EH (cell line): ENCODE measurements around the gene FRMD4A.
"Not testable (repeated sequence)": the region's sequence is repeated elsewhere in the genome, so short reads cannot be mapped to it uniquely, and the experiment has no call there.

Source experiments
- DNase-seq: peaks from one replicate; pipeline ENCODE4 v3.0.0-alpha.2; 2015; ENCODE audit warnings: low read depth

FRMD4A gene

GRCh38 chr10:14146501-14146900 is 184.2 kb downstream of the FRMD4A start:
- peak; percentile 55 for DNase-seq

GRCh38 chr10:14146025-14146424 is 184.7 kb downstream of the FRMD4A start:
- peak; percentile 87 for DNase-seq

- no peak for DNase-seq
Measured at GRCh38 chr10:14144451-14144850, 186.3 kb downstream of the FRMD4A start.

DNA sequence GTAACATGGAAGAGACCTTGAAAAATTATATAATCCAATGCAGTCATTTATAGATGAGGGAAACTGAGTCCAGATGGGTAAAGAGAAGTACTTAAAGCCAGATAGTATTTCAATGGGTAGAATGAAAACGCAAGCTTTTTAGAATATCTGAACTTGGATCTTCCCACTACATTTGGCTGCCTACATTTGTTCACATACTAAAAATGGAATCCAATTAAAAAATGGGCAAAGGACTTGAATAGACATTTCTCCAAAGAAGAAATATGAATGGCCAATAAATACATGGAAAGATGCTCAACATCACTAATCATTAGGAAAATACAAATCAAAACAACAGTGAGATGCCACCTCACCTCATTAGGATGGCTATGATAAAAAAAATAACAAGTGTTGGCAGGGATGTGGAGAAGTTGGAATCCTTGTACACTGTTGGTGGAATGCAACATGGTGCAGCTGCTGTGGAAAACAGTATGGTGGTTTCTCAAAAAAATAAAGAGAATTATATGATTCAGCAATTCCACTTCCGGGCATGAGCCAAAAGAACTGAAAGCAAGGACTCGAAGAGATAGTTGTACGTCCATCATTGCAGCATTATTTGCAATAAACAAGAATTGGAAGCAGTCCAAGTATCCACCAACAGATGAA is 188.0 kb downstream of the FRMD4A start:
- DNase-seq, result no peak

DNA sequence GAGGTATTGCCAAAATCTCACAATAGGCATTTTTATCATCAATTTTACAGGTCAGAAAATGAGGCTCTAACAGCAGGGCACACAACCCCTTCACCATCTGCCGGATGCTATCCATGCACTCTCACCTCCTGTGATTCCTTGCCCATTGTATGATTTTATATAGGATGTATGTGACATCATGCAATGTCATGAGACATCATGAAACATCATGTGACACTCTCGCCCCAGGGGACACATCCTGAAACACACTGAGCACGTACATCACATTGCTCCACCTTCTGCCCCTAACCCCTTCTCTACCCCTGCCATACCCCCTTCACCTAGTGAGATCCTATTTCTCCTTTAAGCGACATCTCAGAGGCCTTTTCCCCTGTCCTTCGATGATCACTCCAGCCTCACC is 189.4 kb downstream of the FRMD4A start:
- no peak for DNase-seq

DNA sequence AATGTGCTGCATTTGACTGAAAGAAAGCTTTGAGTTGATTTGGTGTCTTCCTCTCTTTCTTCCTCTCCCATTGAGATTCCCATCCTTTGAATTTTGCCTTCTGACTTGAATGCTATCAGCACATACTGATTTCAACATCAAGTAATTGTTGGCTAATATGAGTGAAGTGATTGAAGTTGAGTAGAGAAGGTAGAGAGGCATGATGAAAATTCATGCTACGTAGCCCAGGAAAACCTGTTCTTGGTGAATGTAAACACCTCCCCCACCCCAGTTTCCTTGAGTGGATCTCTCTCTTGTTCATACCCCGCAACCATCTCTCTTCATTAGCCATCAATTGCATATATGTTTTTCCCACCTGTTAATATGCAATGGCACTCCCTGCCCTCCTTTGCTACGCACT is 193.3 kb downstream of the FRMD4A start:
- DNase-seq, result no peak

DNA sequence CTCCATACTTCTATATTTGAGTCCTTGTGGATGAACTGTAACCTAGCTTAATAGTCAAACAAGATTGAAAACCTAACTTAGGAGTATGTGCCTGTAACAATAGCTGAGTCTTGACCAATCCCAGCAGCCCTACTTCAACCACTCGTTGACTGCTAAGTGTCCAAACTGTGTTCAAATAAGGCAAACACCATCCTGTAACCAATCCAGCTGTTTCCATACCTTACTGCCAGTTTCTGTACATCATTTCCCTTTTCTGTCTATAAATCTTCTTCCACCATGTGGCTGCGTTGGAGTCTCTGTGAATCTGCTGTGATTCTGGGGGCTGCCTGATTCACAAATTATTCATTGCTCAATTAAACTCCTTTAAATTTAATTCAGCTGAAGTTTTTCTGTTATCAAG is 195.5 kb downstream of the FRMD4A start:
- not testable (repeated sequence) for DNase-seq

DNA sequence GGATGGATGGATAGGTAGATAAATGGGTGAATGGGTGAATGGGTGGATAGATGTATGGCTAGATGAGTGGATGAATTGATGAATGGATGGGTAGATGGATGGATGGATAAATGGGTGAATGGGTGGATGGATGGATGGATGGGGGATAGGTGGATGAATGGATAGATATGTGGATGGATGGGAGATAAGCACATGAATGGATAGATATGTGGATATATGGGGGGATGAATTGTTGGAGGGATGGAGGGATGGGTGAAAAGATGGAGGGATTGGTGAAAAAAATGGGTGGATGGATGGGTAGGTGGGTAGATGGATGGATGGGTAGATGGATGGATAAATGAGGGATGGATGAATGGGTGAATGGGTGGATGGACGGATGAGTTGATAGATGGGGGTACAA is 196.4 kb downstream of the FRMD4A start:
- no peak for DNase-seq

GRCh38 chr10:14131261-14131960 is 199.3 kb downstream of the FRMD4A start:
- no peak for DNase-seq

GRCh38 chr10:14129770-14130169 is 201.0 kb downstream of the FRMD4A start:
- no peak for DNase-seq

GRCh38 chr10:14128519-14128918 is 202.2 kb downstream of the FRMD4A start:
- DNase-seq, result no peak

DNA sequence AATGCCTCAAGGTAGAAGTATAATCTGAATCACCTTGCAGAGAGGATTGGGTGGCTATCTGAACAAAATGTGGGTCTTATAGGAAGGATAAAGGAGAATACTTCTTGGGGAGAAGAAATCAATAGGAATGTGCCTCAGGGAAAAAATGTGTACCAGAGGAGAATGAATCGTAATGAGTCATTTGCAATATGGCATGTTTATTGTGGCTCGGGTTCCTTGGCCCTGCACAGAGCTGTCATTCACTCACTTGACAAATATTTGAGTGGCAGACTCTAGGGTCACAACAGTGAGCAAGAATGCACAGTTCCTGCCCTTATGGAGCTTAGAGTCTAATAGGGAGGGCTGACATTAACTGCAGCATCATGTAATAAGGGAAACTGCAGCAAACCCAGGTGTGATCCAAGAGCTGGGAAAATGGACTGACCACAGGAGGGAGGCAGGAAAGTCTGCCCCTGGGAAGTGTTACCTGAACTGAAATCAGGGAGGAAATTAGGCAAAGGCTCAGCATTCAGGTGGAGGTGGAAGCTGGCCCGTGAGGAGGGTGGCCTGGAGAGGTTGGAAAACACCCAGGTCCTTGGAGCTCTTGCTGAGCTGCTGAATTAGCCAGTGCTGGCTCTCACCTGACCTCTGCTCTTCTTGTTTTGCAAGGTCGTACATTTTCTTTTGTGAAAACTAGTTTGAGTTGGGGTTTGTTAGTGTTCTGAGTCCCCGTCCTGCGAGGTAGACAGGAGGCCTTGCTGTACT is 203.9 kb downstream of the FRMD4A start:
- DNase-seq, result peak; percentile 79

DNA sequence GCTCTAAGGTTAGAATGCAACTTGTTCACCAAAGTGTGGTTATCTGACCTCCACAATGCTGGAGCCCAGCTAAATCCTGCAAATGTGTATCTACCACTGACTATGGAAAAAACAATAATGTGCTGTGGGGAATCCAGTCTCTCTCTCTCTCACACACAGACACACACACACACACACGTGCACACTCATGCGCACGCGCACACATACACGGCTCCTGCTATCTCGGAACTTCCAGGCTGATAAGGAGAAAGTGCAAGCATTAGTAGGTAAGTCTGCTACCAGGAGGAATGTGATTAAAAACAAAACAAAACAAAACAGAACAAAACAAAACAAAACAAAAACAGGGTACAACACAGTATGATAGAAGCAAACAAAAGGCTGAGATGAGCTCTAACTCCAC is 205.2 kb downstream of the FRMD4A start:
- DNase-seq, result no peak

DNA sequence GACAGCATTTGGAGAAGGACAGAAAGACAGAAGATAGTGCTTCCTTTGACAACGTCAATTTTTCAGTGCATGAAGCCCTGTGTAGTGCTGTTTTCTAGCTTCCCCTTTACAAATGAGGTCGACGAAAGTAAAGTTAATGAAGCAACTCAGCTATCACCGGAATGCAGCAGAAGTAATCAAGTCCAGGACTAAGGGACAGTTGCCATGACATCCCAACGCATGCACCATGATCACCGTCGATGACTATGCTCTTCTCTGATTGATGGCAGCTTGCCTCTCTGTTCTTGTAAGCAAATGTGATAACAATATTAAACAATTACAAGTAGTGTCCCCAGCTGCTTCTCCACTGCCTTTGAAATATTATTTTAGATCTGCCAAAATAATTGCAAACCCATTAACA is 205.8 kb downstream of the FRMD4A start:
- DNase-seq, result peak; percentile 43

- no peak for DNase-seq
Measured at GRCh38 chr10:14123139-14123538, 207.6 kb downstream of the FRMD4A start.

GRCh38 chr10:14120812-14121211 is 209.9 kb downstream of the FRMD4A start:
- DNase-seq, result no peak

- no peak for DNase-seq
Measured at GRCh38 chr10:14118953-14119352, 211.8 kb downstream of the FRMD4A start.

- no peak for DNase-seq
Measured at GRCh38 chr10:14116837-14117236, 213.9 kb downstream of the FRMD4A start.

GRCh38 chr10:14116021-14116420 is 214.7 kb downstream of the FRMD4A start:
- no peak for DNase-seq

DNA sequence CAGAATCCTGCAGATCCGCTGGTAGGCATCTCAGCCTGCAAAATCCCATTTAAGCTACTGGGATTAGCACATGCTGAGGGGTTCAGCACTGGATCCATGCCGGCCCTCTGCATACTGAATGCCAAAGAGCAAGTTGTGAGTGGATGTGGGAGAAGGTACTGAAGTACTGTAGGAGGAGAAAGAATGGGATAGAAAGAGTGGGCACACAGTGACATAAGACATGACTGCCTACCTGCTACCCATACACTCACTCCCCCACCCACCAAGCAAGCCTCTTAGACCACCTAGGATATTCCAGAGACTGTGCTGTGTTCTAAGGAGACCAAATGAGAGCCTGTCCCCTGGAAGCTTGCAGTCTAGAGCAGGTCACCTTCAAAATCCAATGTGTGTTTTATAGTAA is 215.9 kb downstream of the FRMD4A start:
- no peak for DNase-seq

DNA sequence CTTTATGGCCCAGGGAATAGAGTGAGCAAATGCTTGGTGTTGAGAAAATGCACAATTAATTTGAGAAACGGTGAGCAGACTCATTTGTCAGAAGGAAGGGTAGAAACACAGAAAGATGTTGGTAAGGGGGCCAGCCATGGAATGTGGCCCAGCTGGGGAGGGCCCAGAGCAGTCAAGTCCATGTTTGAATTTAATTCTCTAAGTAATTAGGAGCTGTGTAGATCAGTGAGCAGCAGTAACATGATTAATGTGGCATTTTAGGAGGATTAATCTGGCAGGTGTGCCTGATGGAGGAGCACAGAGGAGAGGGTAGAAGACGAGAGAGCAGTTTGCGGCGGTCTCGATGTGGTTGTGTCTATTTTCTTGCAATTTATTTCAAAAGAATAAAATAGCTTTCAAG is 218.7 kb downstream of the FRMD4A start:
- no peak for DNase-seq

DNA sequence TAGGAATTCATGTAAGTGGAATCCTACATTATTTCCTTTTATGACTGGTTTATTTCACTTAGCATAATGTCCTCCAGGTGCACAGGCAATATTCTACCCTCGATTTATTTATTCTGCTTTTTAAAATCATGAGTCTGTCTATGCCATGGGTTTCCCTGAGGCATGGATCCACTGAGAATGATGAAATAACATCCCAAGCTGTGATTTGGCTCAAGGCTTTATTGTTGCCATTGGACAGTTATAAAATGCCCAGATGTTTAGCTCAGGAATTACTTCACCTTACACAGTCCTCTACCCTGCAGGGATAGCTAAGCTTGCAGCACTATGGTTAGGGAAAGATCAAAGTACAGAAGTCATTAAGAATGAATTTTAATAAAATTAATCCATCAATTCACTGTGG is 219.5 kb downstream of the FRMD4A start:
- no peak for DNase-seq

DNA sequence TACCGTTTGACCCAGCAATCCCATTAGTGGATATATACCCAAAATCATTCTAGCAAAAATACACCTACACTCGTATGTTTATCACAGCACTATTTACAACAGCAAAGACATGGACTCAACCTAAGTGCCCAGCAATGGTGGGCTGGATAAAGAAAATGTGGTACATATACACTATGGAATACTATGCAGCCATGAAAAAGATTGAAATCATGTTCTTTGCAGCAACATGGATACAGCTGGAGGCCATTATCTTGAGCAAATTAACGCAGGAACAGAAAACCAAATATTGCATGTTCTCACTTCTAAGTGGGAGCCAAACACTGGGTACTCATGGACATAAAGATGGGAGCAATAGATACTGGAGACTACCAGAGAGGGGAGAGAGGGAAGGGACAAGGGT is 223.9 kb downstream of the FRMD4A start:
- DNase-seq, result no peak
